KOPT-K1 (cell line): ENCODE measurements around the gene ANKRD17.

ENCODE experiments used
- H3K27ac ChIP-seq: fragments of 200-600 bp; sonication (generic); 2 replicates; pipeline ENCODE4 v1.5.1; 2016; ENCODE audit warnings: antibody characterized with exemption, mild to moderate bottlenecking, low read depth, low read length; ENCODE audit not compliant: poor library complexity, severe bottlenecking
- H3K36me3 ChIP-seq: fragments of 200-600 bp; sonication (generic); 2 replicates; pipeline ENCODE4 v1.5.1; 2017; ENCODE audit warnings: antibody characterized with exemption, mild to moderate bottlenecking, low read length, moderate library complexity; ENCODE audit not compliant: insufficient read depth
- H3K9me3 ChIP-seq: fragments of 200-600 bp; sonication (generic); 2 replicates; pipeline ENCODE4 v1.5.1; 2017; ENCODE audit warnings: antibody characterized with exemption, low read length, mild to moderate bottlenecking; ENCODE audit not compliant: insufficient read depth, poor library complexity, severe bottlenecking

The ANKRD17 gene

DNA sequence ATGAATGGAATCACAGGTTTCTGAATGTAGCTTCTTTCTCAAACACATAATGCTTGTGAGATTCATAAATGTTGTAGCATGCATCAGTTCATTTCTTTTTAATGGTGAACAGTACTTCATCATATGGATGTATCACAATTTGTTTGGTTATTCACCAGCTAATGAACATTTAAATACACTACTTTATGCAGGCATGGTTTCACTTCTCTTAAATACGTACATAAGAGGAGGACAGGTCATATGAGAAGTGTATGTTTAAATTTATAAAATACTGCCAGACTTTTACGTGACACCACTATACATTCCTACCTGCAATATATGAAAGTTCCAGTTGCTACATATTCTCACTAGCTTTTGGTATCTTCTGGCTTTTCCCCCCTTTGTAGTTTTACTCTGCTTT, 65.4 kb downstream of the ANKRD17 start:
- peaks cover 42% of the 10 kb centered on the region for H3K36me3 ChIP-seq
- H3K9me3 ChIP-seq: no peaks in the 10 kb centered on the region
- no peak overlapping the region for H3K27ac ChIP-seq

GRCh38 chr4:73189274-73189810, 69.3 kb downstream of the ANKRD17 start:
- H3K27ac ChIP-seq: no peak overlapping the region
- peaks cover 39% of the 10 kb centered on the region for H3K36me3 ChIP-seq
- no peaks in the 10 kb centered on the region for H3K9me3 ChIP-seq

DNA sequence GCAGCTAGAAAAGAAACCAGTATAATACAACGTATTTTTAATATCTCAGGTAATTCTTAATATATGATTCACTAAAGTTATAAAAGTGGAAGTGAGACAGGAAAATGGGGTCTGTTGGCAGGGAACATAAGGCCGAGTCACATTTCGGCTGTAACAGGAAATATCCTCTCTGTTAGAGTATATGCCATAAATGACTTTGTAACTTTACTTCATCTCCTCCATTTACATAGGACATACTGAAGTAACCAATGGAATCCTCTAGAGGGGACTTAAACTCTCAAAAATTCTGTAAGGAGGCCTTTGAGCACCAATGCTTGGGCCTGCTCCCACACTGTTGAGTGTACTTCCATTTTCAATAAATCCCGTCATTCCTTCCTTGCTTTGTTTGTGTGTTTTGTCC, 71.3 kb downstream of the ANKRD17 start:
- Histone ChIP-seq H3K36me3 (peaks cover 38% of the 10 kb centered on the region), H3K27ac (no peak overlapping the region), H3K9me3 (no peaks in the 10 kb centered on the region)

DNA sequence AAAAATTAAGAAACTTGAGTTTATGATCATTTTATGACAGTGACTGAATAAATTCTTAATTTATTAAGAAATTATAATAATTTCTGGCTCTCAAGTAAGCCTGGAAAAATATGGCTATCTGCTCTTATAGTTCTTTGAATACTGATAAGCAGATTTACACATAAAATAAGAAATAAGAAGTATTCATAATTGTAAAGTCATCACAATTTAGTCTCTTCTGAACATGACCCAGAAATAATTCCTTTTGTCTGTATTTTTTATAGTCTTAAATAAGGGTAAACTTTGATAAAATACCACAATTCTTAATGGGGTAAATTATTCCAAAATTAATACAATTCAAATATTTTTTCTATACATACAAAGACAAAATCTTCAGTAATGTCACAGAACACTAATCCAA, 72.7 kb downstream of the ANKRD17 start:
- no peak overlapping the region for H3K27ac ChIP-seq
- H3K36me3 ChIP-seq: peaks cover 36% of the 10 kb centered on the region
- H3K9me3 ChIP-seq: no peaks in the 10 kb centered on the region

GRCh38 chr4:73181231-73181630, 77.4 kb downstream of the ANKRD17 start:
- H3K27ac ChIP-seq: no peak overlapping the region
- H3K9me3 ChIP-seq: no peaks in the 10 kb centered on the region
- H3K36me3 ChIP-seq: peaks cover 16% of the 10 kb centered on the region

DNA sequence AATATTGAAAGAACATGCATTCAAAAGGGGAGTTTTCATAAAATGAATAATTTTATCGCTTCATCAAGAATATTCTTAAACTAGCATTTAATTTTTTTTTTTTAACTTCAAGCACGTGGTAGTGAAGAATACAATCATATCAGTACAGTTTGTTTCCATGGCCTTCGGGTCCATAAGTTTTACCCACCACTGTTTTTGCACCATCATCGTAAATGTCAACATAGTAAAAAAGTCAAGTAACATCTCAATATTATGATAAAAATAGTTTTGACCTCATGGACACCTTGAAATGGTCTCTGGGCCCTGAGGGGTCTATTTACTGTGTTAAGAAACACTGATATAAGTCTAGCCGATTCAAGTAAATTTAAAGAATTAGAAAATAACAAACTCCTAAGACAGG, 80.2 kb downstream of the ANKRD17 start:
- H3K9me3 ChIP-seq: peaks cover 25% of the 10 kb centered on the region
- peaks cover 43% of the 10 kb centered on the region for H3K36me3 ChIP-seq
- H3K27ac ChIP-seq: no peak overlapping the region

- Histone ChIP-seq H3K36me3 (peaks cover 100% of the 10 kb centered on the region), H3K9me3 (peaks cover 86% of the 10 kb centered on the region), H3K27ac (no peak overlapping the region)
Measured at GRCh38 chr4:73172161-73172560, 86.4 kb downstream of the ANKRD17 start.

DNA sequence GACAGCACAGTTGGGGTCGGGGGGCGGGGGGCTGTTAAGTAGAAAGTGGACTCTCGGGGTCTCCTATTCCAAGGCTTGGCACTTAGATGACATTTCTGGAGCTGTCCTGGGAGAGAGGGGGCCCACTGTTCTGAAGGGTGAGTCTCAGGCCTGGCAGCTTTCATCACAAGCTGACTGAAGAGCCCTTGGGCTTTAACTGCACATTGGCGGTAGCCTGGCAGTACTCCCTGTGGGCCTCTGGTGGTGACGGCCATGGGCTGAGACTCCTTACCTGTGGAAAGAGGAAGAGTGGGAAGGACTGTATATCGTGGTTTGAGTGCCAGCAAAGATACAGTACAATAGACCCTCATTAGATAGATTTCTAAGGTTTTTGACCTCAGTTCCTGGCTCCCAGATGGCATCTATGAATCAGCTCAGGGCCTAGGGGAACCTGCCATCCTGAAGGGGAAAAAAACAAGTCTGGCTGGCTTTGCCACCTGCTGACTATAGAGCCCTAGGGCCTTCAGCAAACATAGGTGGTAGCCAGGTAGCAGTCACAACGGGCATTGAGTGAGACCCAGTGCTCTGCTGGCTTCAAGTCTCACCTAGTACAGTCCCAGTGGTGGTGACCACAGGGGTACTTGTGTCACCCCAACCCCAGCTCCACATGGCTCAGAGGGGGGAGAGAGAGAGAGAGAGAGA, 87.9 kb downstream of the ANKRD17 start:
- Histone ChIP-seq H3K9me3 (peaks cover 99% of the 10 kb centered on the region), H3K36me3 (peaks cover 100% of the 10 kb centered on the region), H3K27ac (no peak overlapping the region)

- Histone ChIP-seq H3K36me3 (peaks cover 99% of the 10 kb centered on the region), H3K9me3 (peaks cover 56% of the 10 kb centered on the region)
Measured at GRCh38 chr4:73166212-73166611, 92.4 kb downstream of the ANKRD17 start.

DNA sequence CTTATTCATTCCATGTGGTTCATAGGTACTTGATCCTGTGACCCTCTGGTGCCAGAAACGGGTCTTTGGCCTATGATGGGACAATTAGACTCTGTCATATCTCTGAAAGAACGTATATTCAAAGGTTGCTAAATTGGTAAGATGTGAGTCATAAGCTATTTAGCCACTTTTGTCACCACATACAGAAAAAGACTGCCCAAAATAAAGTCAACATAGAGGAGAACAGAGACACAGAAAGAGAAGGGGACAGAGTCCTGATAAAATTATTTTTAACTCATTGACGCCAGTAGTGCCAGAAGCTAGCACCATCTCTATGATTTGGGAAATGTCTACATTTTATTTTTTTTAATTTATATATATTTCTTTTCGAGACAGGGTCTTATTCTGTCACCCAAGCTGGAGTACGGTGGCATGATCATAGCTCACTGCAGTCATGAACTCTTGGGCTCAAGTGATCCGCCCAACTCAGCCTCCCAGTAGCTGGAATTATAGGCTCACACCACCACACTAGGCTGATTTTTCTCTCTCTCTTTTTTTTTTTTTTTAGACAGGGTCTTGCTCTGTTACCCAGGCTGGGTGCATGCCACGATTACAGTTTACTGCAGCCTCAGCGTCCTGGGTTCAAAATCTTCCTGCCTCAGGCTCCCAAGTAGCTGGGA, 96.9 kb downstream of the ANKRD17 start:
- peaks cover 11% of the 10 kb centered on the region for H3K9me3 ChIP-seq
- no peak overlapping the region for H3K27ac ChIP-seq
- peaks cover 93% of the 10 kb centered on the region for H3K36me3 ChIP-seq

More at GRCh38 chr4:73166212-73166611, 92.4 kb downstream of the ANKRD17 start:
- H3K27ac ChIP-seq: no peak overlapping the region

DNA sequence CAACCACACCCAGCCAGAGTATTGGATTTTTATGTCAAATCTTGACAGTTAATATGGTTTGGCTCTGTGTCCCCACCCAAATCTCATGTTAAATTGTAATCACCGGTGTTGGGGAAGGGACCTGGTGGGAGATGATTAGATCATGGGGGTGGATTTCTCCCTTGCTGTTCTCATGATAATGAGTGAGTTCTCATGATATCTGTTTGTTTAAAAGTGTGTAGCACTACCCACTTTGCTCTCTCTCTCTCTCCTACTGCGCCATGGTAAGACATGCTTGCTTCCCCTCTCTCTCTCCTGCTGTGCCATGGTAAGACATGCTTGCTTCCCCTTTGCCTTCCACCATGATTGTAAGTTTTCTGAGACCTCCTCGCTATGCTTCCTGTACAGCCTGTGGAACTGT, 102.2 kb downstream of the ANKRD17 start:
- Histone ChIP-seq H3K36me3 (peaks cover 90% of the 10 kb centered on the region), H3K27ac (no peak overlapping the region), H3K9me3 (no peaks in the 10 kb centered on the region)

DNA sequence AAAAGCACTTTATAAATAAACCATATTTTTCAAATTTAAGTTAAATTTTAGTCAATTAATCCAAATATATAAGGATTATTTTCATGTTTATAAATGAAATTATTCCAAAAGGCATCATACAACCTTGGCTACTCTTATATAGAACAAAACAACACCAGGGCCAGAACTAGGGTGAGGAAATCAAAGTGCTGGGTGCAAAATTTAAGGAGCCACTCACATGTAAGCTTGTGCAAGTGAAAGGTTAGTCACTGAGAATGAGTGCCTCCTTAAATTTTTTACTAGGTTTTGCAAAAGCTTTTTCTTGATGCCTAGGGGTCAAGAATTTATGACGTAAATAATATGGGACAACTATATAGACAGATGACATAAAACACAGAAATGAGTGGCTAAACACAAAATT, 105.7 kb downstream of the ANKRD17 start:
- H3K27ac ChIP-seq: no peak overlapping the region
- no peaks in the 10 kb centered on the region for H3K9me3 ChIP-seq
- peaks cover 90% of the 10 kb centered on the region for H3K36me3 ChIP-seq

- Histone ChIP-seq H3K9me3 (no peaks in the 10 kb centered on the region), H3K36me3 (peaks cover 99% of the 10 kb centered on the region), H3K27ac (no peak overlapping the region)
Measured at GRCh38 chr4:73142995-73143547, 115.5 kb downstream of the ANKRD17 start.

- H3K9me3 ChIP-seq: no peaks in the 10 kb centered on the region
- no peak overlapping the region for H3K27ac ChIP-seq
- peaks cover 97% of the 10 kb centered on the region for H3K36me3 ChIP-seq
Measured at GRCh38 chr4:73139991-73140390, 118.6 kb downstream of the ANKRD17 start.

- Histone ChIP-seq H3K9me3 (no peaks in the 10 kb centered on the region), H3K36me3 (peaks cover 97% of the 10 kb centered on the region), H3K27ac (no peak overlapping the region)
Measured at GRCh38 chr4:73139245-73139644, 119.4 kb downstream of the ANKRD17 start.
